Measurements from ENCODE around the gene CHD8. TPM values are rescaled to one million over a fixed set of nuclear protein-coding genes. Genes with fewer than 3 reads are reported as not detected.
"Not testable (repeated sequence)": the region's sequence is repeated elsewhere in the genome, so short reads cannot be mapped to it uniquely, and the experiment has no call there.

Gene CHD8
- total and polyA plus RNA-seq, 2 of the 13 experiments (the other 11 are each of a cell fraction or from before 2014, with no cell fraction given), result 35.1 to 79.6 TPM

GRCh38 chr14:21442657-21443056 lies 13.3 kb downstream of the CHD8 start:
- FAIRE-seq; ATAC-seq; DNase-seq (ENCODE audit: low spot score); intact Hi-C loops (cut with micrococcal nuclease; ENCODE audit: unreplicated experiment); H3K9ac ChIP-seq (ENCODE audit: insufficient read depth, low read depth, low read length); H3K4me3 ChIP-seq (replicated peaks in 1 of 3; ENCODE audit: insufficient read depth in 1 of 3, low read depth in 2 of 3, low read length in 3 of 3); CTCF ChIA-PET (ENCODE audit: low intra/inter-chr PET ratio, low total read pairs); H3K9me3 ChIP-seq (ENCODE audit: low read length); H3K27ac ChIP-seq (ENCODE audit: extremely low read length, insufficient read depth, low read length); H2AFZ ChIP-seq (ENCODE audit: low read length); in situ Hi-C loops (cut with HindIII; ENCODE audit: extremely low pct_ligation_motif_present, low pct_unique_long_range_greater_than_20kb); H3K27me3 ChIP-seq (ENCODE audit: control insufficient read depth in 1 of 2, insufficient read depth in 2 of 2, low read length in 2 of 2); H3K4me2 ChIP-seq (ENCODE audit: low read depth, low read length); H3K36me3 ChIP-seq (replicated peaks in 1 of 2; ENCODE audit: control insufficient read depth in 1 of 2, insufficient read depth in 2 of 2, low read length in 2 of 2); H4K20me1 ChIP-seq (ENCODE audit: insufficient read depth, low read length); BruUV-seq (replicated peaks): not testable (repeated sequence)
- WGBS (ENCODE audit: low lambda C conversion rate), result 84% methylated on average over 1 of the region's 1 CpG
- TF ChIP-seq PCBP2 (optimal IDR thresholded peaks at IDR 0.05; ENCODE audit: low read depth, low read length, poor library complexity, severe bottlenecking), result peak; percentile 95
- TF ChIP-seq HNRNPK (IDR thresholded peaks at IDR 0.05; ENCODE audit: low read depth, low read length, poor library complexity, severe bottlenecking), result peak; percentile 88
- POLR2A ChIA-PET, result interaction anchor here (7.1 kb wide), 1 partner anchor 13 kb away, joined by 52 read pairs; the partner anchor contains the start of gene CHD8
- peaks cover 26% of the 10 kb centered on the region for H3K4me1 ChIP-seq (ENCODE audit: insufficient read depth, low read length)
- H3K79me2 ChIP-seq (ENCODE audit: insufficient read depth, low read length), result peaks cover 75% of the 10 kb centered on the region

DNA sequence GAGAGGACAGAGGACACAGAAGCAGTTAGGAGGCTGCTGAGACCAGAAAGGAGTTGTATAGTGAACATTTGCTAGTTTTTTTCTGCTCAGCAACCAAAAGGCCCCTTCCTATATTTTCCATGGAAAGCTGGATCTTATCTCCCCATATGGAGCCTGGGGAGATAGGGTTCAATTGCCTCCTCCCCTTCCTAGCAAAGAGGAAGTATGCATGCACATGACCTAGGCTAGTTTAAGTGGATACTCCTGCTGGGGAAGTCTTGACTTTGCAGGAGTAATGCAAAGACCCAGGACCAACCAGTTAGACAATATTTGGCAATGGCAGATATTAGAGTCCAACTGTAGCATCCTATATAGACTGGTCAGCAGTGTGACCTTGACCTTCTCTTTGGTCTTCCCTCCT lies 15.1 kb downstream of the CHD8 start:
- Histone ChIP-seq H3K4me3 (replicated peaks in 1 of 3; ENCODE audit: insufficient read depth in 1 of 3, low read depth in 2 of 3, low read length in 3 of 3) (no peak overlapping the region), H3K9me3 (ENCODE audit: low read length) (no peaks in the 10 kb centered on the region), H4K20me1 (ENCODE audit: insufficient read depth, low read length) (no peaks in the 10 kb centered on the region), H3K27me3 (ENCODE audit: control insufficient read depth in 1 of 2, insufficient read depth in 2 of 2, low read length in 2 of 2) (peaks cover 0 to 4% of the 10 kb centered on the region in 2 experiments; a peak in 1 of 5 replicates), H3K36me3 (replicated peaks in 1 of 2; ENCODE audit: control insufficient read depth in 1 of 2, insufficient read depth in 2 of 2, low read length in 2 of 2) (no peaks in the 10 kb centered on the region; a peak in 2 of 5 replicates), H3K27ac (ENCODE audit: extremely low read length, insufficient read depth, low read length) (no peak overlapping the region), H3K9ac (ENCODE audit: insufficient read depth, low read depth, low read length) (no peak overlapping the region), H3K4me2 (ENCODE audit: low read depth, low read length) (no peak overlapping the region), H3K4me1 (ENCODE audit: insufficient read depth, low read length) (peaks cover 33% of the 10 kb centered on the region), H2AFZ (ENCODE audit: low read length) (no peak overlapping the region), H3K79me2 (ENCODE audit: insufficient read depth, low read length) (peaks cover 69% of the 10 kb centered on the region)
- FAIRE-seq (no peak), DNase-seq (ENCODE audit: low spot score) (peak; percentile 16), ATAC-seq (no peak)
- CTCF ChIA-PET (ENCODE audit: low intra/inter-chr PET ratio, low total read pairs), result no interaction called here
- TF ChIP-seq, protein P1, sequence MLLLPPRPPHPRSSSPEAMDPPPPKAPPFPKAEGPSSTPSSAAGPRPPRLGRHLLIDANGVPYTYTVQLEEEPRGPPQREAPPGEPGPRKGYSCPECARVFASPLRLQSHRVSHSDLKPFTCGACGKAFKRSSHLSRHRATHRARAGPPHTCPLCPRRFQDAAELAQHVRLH (CRISPR knock-in tag; IDR thresholded peaks at IDR 0.05; ENCODE audit: borderline replicate concordance, low read depth), result no peak
- TF ChIP-seq NR2F6 (IDR thresholded peaks at IDR 0.05) (peak; percentile 26; the same call in 1 of the 2 replicates), NR2F6 (CRISPR knock-in tag; IDR thresholded peaks at IDR 0.05) (peak; percentile 46; the same call in 1 of the 2 replicates), NCOR1 (IDR thresholded peaks at IDR 0.05; ENCODE audit: borderline replicate concordance, low read length) (0 out of 2 replicates have a peak, but pooled peaks have one; percentile 16), TEAD3 (CRISPR knock-in tag; optimal IDR thresholded peaks at IDR 0.05; ENCODE audit: borderline replicate concordance) (peak; percentile 10)
- TF ChIP-seq, protein P2, sequence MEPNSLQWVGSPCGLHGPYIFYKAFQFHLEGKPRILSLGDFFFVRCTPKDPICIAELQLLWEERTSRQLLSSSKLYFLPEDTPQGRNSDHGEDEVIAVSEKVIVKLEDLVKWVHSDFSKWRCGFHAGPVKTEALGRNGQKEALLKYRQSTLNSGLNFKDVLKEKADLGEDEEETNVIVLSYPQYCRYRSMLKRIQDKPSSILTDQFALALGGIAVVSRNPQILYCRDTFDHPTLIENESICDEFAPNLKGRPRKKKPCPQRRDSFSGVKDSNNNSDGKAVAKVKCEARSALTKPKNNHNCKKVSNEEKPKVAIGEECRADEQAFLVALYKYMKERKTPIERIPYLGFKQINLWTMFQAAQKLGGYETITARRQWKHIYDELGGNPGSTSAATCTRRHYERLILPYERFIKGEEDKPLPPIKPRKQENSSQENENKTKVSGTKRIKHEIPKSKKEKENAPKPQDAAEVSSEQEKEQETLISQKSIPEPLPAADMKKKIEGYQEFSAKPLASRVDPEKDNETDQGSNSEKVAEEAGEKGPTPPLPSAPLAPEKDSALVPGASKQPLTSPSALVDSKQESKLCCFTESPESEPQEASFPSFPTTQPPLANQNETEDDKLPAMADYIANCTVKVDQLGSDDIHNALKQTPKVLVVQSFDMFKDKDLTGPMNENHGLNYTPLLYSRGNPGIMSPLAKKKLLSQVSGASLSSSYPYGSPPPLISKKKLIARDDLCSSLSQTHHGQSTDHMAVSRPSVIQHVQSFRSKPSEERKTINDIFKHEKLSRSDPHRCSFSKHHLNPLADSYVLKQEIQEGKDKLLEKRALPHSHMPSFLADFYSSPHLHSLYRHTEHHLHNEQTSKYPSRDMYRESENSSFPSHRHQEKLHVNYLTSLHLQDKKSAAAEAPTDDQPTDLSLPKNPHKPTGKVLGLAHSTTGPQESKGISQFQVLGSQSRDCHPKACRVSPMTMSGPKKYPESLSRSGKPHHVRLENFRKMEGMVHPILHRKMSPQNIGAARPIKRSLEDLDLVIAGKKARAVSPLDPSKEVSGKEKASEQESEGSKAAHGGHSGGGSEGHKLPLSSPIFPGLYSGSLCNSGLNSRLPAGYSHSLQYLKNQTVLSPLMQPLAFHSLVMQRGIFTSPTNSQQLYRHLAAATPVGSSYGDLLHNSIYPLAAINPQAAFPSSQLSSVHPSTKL (CRISPR knock-in tag; IDR thresholded peaks at IDR 0.05), result 0 out of 2 replicates have a peak, but pooled peaks have one; percentile 9
- POLR2A ChIA-PET, result no interaction called here
- intact Hi-C loops (cut with micrococcal nuclease; ENCODE audit: unreplicated experiment), result no loop called here
- in situ Hi-C loops (cut with HindIII; ENCODE audit: extremely low pct_ligation_motif_present, low pct_unique_long_range_greater_than_20kb), result no loop called here
- no TSS peak for BruUV-seq (replicated peaks)
